Activated CD8-positive, alpha-beta memory T cell treated with anti-CD3 and anti-CD28 coated beads, Interleukin-2, amount 50 U/mL, for 4 hours (primary cell): ENCODE results near the gene NLRC5.

ENCODE experiments used
- DNase-seq: peaks from one replicate; pipeline ENCODE4 v3.0.0-alpha.2; 2020

The NLRC5 gene

GRCh38 chr16:56988948-56989945 is at the start of gene NLRC5:
TSS of gene NLRC5 (plus strand) at chr16:56989557. CDS start at chr16:57020713, 31,156 bp downstream.
- peak; percentile 97 for DNase-seq

GRCh38 chr16:56939801-56940200 is 49.6 kb upstream of the NLRC5 start:
- no peak for DNase-seq

GRCh38 chr16:56941092-56941491 is 48.3 kb upstream of the NLRC5 start:
- no peak for DNase-seq

GRCh38 chr16:56941856-56942331 is 47.5 kb upstream of the NLRC5 start:
- no peak for DNase-seq

GRCh38 chr16:56943761-56944375 is 45.5 kb upstream of the NLRC5 start:
- no peak for DNase-seq

- no peak for DNase-seq
These were observed 44.2 kb upstream of the NLRC5 start for GRCh38 chr16:56944954-56945839.

GRCh38 chr16:56945847-56946527 is 43.4 kb upstream of the NLRC5 start:
- no peak for DNase-seq

GRCh38 chr16:56946767-56947603 is 42.4 kb upstream of the NLRC5 start:
- DNase-seq: no peak

- DNase-seq: no peak
These were observed 41.8 kb upstream of the NLRC5 start for GRCh38 chr16:56947604-56947995.

- no peak for DNase-seq
These were observed 41.1 kb upstream of the NLRC5 start for GRCh38 chr16:56948234-56948633.

- no peak for DNase-seq
These were observed 39.3 kb upstream of the NLRC5 start for GRCh38 chr16:56950051-56950450.

GRCh38 chr16:56950455-56950854 is 38.9 kb upstream of the NLRC5 start:
- no peak for DNase-seq

- peak; percentile 57 for DNase-seq
These were observed 38.2 kb upstream of the NLRC5 start for GRCh38 chr16:56950881-56951771.

- DNase-seq: no peak
These were observed 36.4 kb upstream of the NLRC5 start for GRCh38 chr16:56953006-56953405.

- no peak for DNase-seq
These were observed 33.3 kb upstream of the NLRC5 start for GRCh38 chr16:56956076-56956475.

GRCh38 chr16:56956756-56957155 is 32.6 kb upstream of the NLRC5 start:
- no peak for DNase-seq

GRCh38 chr16:56960681-56961281 is 28.6 kb upstream of the NLRC5 start:
- DNase-seq: no peak

GRCh38 chr16:56961386-56961785 is 28.0 kb upstream of the NLRC5 start:
- no peak for DNase-seq

- DNase-seq: no peak
These were observed 27.5 kb upstream of the NLRC5 start, which contains the start of gene CETP for GRCh38 chr16:56961851-56962281. TSS of gene CETP (plus strand) at chr16:56961950. CDS start at chr16:56961980, 30 bp downstream.
